ENCODE measurements around the gene SMC5.

DNA sequence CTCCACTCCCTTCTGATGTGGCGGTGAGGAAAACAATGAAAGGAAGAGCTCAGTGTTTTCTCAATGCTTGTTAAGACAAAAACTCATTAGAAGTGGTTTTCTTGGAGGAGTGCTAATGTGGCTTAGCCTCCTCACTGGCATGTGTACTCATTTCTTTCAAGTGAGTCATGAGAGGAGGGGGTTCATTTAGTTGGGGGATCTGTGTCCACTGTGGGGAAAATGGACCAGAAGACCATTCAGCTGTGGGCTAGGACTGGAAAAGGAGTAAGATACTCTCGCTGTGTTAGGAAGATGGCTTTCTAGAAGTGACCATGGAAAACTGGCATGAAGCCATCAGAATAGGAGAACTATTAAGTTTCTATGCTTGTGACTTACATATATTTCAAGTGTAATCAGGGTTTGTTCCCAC lies 132.2 kb downstream of the SMC5 start:
- TF ChIP-seq, protein P1, sequence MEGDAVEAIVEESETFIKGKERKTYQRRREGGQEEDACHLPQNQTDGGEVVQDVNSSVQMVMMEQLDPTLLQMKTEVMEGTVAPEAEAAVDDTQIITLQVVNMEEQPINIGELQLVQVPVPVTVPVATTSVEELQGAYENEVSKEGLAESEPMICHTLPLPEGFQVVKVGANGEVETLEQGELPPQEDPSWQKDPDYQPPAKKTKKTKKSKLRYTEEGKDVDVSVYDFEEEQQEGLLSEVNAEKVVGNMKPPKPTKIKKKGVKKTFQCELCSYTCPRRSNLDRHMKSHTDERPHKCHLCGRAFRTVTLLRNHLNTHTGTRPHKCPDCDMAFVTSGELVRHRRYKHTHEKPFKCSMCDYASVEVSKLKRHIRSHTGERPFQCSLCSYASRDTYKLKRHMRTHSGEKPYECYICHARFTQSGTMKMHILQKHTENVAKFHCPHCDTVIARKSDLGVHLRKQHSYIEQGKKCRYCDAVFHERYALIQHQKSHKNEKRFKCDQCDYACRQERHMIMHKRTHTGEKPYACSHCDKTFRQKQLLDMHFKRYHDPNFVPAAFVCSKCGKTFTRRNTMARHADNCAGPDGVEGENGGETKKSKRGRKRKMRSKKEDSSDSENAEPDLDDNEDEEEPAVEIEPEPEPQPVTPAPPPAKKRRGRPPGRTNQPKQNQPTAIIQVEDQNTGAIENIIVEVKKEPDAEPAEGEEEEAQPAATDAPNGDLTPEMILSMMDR (IDR thresholded peaks at IDR 0.05; ENCODE audit: low read depth, low read length, missing input control), result no peak
- TF ChIP-seq SP1 (IDR thresholded peaks at IDR 0.05) (no peak), TAF1 (conservative IDR thresholded peaks at IDR 0.05) (no peak), JUND (IDR thresholded peaks at IDR 0.05) (no peak), YY1 (IDR thresholded peaks at IDR 0.05) (no peak), EGR1 (IDR thresholded peaks at IDR 0.05; ENCODE audit: low read depth in 2 of 2) (no peak), FOXA2 (IDR thresholded peaks at IDR 0.05) (no peak), FOXA1 (IDR thresholded peaks at IDR 0.05) (no peak), HNF4A (conservative IDR thresholded peaks at IDR 0.05) (no peak)
- TF ChIP-seq, protein P2, sequence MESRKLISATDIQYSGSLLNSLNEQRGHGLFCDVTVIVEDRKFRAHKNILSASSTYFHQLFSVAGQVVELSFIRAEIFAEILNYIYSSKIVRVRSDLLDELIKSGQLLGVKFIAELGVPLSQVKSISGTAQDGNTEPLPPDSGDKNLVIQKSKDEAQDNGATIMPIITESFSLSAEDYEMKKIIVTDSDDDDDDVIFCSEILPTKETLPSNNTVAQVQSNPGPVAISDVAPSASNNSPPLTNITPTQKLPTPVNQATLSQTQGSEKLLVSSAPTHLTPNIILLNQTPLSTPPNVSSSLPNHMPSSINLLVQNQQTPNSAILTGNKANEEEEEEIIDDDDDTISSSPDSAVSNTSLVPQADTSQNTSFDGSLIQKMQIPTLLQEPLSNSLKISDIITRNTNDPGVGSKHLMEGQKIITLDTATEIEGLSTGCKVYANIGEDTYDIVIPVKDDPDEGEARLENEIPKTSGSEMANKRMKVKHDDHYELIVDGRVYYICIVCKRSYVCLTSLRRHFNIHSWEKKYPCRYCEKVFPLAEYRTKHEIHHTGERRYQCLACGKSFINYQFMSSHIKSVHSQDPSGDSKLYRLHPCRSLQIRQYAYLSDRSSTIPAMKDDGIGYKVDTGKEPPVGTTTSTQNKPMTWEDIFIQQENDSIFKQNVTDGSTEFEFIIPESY (IDR thresholded peaks at IDR 0.05), result no peak
- TF ChIP-seq, protein P3, sequence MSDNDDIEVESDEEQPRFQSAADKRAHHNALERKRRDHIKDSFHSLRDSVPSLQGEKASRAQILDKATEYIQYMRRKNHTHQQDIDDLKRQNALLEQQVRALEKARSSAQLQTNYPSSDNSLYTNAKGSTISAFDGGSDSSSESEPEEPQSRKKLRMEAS (IDR thresholded peaks at IDR 0.05), result no peak
- TF ChIP-seq, protein P4, sequence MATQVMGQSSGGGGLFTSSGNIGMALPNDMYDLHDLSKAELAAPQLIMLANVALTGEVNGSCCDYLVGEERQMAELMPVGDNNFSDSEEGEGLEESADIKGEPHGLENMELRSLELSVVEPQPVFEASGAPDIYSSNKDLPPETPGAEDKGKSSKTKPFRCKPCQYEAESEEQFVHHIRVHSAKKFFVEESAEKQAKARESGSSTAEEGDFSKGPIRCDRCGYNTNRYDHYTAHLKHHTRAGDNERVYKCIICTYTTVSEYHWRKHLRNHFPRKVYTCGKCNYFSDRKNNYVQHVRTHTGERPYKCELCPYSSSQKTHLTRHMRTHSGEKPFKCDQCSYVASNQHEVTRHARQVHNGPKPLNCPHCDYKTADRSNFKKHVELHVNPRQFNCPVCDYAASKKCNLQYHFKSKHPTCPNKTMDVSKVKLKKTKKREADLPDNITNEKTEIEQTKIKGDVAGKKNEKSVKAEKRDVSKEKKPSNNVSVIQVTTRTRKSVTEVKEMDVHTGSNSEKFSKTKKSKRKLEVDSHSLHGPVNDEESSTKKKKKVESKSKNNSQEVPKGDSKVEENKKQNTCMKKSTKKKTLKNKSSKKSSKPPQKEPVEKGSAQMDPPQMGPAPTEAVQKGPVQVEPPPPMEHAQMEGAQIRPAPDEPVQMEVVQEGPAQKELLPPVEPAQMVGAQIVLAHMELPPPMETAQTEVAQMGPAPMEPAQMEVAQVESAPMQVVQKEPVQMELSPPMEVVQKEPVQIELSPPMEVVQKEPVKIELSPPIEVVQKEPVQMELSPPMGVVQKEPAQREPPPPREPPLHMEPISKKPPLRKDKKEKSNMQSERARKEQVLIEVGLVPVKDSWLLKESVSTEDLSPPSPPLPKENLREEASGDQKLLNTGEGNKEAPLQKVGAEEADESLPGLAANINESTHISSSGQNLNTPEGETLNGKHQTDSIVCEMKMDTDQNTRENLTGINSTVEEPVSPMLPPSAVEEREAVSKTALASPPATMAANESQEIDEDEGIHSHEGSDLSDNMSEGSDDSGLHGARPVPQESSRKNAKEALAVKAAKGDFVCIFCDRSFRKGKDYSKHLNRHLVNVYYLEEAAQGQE (IDR thresholded peaks at IDR 0.05), result no peak
- TF ChIP-seq, protein P5, sequence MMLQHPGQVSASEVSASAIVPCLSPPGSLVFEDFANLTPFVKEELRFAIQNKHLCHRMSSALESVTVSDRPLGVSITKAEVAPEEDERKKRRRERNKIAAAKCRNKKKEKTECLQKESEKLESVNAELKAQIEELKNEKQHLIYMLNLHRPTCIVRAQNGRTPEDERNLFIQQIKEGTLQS (IDR thresholded peaks at IDR 0.05), result no peak

All from liver (tissue), 3 donors.